ENCODE data around the gene JPH4.

JPH4 gene

DNA sequence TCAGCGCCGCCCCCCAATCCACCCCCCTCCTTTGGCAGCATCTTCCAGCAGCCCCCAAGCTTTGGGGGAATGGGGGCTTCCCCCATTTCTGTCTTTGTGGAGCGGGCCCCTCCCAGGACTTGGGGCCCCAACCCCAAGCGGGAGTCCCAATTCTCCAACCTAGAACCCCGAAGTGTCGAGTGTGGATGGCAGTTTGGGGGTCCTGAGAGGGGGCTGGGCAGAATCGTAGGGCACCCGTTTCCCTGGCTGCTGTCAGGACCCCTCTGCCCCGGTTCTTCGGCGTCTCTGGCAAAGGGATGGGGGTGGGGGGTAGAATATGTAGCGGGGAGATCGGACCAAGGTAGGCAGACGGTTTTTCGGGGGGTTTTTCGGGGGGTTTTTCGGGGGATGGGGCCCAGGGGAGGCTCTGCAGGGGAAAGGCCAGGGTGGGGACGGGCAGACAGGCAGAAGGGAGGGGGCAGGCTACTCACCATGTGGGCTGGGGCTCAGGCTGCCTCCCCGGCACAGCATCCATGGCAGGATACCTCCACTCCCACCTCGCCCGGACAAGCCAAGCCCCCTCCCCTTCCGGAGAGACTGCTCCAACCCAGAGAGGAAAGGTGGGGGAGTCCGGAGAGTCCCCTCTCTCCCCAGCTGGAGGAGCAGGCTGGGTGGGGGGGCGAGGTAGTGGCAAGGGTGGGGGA is 739 bp downstream of the JPH4 start:
- no peak for DNase-seq

GRCh38 chr14:23577004-23577681 is 1.4 kb downstream of the JPH4 start:
- DNase-seq, result no peak

GRCh38 chr14:23573384-23574015 is 5.1 kb downstream of the JPH4 start:
- DNase-seq, result no peak

DNA sequence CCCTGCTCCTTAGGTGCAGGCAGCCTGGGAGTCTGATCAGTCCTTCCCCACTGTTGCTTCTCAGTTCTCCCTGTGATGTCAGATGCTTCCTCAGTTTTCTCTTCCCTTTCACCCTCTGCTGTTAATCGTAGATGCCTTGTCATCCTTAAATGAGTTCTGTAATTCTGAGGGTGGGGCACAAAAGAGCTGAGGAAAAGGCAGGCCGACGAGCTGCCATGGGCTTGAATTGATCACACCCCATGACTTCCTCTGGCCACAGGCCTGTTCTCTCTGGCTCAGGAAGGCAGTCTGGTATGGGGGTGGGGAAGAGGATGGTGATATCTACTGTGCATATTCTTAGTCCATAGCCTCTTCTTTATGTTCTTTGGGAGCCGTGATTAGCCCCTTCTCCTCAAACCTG is 5.8 kb downstream of the JPH4 start:
- DNase-seq, result no peak

- DNase-seq, result no peak
These were observed 6.1 kb downstream of the JPH4 start for GRCh38 chr14:23572524-23572828.

DNA sequence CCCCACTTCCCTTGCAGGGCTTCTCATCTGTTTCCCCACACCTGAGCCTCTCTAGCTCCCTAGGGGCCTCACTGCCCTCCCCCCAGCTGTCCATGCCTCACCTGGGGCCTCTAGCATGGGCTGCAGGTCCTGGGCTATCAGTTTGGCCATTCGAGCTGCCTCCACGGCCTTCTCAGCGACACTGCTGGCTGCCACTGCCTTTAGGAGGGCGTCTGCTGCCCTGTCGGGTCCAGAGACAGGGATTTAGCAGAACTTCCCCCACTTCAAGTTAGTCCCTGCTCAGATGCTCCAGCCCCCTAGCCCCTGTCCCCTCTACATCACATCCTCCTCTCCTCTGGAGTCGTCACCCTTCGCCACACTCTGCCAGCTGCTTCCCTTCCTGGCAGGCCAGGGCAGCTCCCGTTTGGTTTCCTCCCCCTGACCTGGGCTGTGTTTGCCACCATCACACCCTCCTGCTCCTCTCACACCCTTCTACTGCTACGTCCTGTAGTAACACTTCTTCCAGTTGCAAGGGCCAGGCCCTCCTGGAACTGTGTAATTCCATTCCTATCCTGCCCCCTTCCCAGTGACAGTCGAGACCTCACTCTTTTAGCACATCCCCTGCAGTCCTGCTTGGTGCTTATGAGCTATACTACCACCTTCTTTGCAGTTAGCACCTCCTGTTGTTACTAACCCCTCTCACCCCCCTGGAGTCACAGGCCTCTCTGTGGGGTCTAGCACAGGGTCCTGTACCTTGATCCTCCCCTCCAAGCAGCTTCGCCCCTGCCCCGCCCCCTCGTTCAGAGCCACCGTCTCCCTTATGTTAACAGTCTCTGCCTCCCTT is 6.7 kb downstream of the JPH4 start:
- DNase-seq, result no peak

DNA sequence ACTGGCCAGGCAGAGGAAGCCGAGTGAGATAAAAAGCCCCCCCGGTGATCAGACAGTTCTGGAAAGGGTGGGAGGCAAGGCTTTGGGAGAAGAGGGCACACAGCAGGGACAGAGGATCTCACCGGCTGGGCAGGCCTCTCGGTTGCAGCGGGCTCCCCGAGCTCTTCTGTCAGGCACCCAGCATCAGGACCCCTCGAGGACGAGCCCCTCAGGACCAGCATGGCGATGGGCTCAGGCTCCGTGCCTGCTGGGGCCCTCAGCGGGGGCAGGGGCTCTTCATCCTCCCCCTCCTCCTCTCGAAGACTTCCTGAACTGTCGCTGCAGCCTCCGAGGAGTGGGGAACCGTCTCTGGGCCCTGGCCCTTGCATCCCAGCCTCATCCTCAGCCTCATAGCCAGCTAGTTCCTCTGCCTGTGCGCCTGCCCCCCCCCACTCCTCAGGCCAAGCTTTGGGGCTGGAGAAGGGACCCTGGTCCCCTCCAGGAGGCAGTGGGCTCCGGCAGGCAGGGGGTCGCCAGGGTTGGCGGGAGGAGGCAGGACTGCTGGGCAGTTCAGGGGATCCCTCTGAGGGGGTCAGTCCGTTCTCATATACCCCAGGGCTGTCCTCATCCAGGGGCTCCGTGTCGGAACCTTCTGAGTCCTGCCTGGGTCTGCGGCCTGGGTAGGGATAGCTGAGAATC is 7.6 kb downstream of the JPH4 start:
- DNase-seq, result no peak

GRCh38 chr14:23569443-23570151 is 9.0 kb downstream of the JPH4 start:
- no peak for DNase-seq

- no peak for DNase-seq
These were observed 9.8 kb downstream of the JPH4 start for GRCh38 chr14:23568600-23569331.

DNA sequence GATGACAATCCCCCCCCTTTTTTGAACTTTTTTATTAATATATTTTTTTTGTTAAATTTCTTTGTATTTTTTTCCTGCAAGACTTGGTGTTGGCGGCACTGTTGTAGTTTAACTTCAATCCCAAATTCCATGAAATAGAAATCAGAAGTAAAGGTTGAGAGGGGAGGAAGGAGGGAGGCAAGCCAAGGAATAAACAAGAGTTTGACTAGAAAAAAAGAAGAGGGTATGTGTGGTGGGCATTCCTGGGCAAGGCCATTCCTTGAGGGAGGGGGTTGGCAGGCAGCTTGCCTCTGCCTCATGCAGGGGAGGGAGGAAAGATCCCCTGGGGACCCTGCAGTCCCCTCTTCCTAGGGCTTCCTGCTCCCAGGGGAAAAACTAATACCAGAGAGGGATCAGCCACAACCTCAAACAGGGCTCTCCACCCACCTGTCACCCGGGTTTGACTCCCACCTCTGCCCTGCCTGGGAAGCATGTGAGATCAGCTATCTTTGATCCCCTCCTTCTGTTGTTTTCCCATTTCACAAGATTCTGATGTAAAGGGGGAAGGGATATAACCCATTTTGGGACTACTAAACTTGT is 10.5 kb downstream of the JPH4 start:
- DNase-seq, result no peak

DNA sequence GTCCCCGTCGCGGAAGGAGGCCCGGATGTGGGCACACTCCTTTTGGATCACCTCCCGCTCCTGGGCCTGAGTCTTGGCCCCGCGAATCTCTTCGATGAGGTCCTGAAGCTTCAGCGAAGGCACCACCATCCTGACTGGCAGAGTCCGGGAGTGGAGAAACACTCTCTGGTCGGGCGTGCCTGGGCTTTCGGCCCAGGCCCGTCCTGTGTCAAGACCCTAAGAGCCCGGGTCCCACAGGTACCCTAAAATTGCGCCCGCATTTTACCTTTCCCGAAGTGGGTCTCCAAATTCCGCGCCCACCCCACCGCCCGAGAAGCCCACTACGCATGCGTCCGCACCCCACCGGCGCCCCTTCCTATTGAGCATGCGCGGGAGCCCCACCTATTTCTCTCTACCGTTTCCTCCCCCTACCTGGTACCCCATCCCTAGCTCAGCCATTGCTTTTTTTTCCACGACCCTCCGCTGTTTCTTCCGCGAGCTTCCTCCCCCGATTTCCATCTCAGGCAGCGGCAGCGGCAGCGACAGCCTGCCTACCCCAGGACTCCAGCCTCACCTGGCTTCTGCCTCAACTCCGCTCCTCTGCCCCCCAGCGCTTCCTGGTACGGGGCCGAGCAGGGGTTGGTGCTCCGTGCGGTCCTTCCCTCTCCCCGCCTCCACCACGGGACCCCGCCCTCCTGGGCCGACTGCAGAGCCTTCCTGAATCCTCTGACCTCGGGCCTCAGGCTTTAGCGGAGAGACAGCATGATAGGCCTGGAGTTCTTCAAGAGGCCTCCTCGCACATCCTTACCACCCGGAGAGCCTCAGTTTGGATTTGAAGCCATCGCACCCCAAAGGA is 11.2 kb downstream of the JPH4 start, which contains the start of gene AP1G2:
Gene AP1G2 (minus strand): TSS at position 606 of the 835 bp plus-strand sequence. CDS start 477 bp downstream, at position 129.
- peak; percentile 95 for DNase-seq

GRCh38 chr14:23566778-23567185 is 11.8 kb downstream of the JPH4 start:
- no peak for DNase-seq

- DNase-seq, result no peak
These were observed 12.3 kb downstream of the JPH4 start for GRCh38 chr14:23566112-23566777.

DNA sequence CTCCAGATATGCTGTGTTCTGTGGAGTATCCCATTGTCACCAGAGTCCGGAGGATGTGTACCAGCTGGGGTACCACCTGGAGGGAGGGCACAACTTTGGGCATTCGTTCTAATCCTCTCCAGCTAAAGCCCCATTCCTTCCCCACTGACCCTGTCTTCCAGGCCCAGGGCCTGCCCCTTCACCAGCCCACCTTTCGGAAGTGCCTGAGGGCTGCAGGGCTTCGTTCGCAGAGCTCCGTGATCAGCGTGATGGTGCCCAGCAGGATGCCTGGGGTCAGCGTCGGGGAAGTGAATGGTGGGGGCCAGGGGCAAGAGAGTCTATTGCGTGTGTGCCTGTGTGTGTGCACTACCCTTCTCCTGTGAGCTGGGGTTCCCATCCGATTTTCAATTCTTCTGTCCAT is 13.0 kb downstream of the JPH4 start:
- DNase-seq, result no peak

- DNase-seq, result no peak
These were observed 13.7 kb downstream of the JPH4 start for GRCh38 chr14:23564876-23565275.

GRCh38 chr14:23564181-23564812 is 14.3 kb downstream of the JPH4 start:
- no peak for DNase-seq

GRCh38 chr14:23563473-23564180 is 15.0 kb downstream of the JPH4 start:
- DNase-seq, result no peak

GRCh38 chr14:23562822-23563472 is 15.6 kb downstream of the JPH4 start:
- DNase-seq, result peak; percentile 65
